ENCODE results near the gene BIRC6.
"Not testable (repeated sequence)": the region's sequence is repeated elsewhere in the genome, so short reads cannot be mapped to it uniquely, and the experiment has no call there.

The BIRC6 gene

DNA sequence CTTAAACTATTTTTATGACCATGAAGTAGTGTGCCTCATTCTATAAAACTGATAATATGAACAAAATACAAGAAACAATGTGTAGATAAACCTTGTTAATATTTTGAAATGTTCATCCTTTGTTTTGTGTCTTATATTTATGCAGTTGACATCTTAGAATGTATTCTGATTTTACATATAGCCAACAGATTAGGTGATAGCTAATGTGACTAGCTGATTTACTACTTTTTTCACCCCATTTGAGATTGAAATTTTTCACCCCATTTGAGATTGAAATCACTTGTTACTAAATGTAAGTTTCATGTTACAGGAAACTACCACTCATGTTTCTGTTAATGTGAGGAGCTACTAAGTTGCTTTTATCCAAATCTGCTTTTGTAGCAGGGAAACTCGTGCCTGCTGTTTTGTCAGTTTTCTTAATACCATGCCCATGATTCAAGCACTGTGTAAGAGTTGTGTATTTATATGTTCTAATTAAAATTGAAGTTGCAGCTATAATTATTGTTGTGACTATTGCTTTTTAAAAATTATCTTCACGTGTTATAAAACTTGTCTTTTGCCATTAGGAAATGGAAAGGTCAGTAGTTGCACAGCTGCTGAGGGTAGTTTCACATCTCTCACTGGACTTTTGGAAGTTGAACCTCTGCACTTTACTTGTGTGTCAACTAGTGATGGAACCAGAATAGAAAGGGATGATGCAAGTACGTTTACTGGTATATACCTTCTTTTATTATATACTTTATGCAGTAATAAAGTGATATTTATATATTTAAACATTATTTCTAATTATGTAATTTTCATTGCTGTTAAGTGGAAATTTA is 96.6 kb downstream of the BIRC6 start:
- no peak for DNase-seq

DNA sequence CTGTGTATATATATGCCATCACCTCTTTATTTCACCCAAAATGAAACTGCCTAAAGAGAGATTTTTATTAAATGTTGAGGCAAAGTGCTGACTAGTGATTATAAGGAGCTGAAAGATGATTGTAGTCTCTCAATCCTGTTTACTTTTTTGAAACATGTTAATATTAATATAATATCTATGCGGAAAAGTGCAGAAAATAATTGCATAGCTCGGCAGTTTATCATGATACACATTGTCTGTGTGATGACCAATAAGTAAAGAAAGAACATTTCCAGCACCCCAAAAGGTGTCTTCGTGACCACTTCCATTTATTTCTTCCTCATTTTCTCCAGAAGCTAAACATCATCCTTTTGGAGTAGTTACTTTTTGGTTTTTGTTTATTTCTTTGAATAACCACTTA is 99.0 kb downstream of the BIRC6 start:
- DNase-seq, result no peak

DNA sequence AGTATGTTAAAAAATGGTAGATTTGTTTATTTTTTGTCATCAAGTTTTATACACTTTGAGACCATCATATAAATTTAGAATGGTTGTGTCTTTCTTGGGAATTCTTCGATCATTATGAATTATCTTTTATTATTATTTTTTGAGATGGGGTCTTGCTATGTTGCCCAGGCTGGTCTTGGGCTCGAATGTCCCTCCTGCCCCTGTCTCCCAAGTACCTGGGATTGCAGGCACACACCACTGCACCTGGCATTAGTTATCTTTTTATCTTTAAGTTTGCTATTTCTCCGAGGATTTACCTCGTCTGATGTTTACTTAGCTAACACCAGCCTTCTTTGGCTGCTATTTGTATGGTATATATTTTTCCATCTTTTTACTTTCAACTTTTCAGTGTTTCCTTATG is 100.0 kb downstream of the BIRC6 start:
- no peak for DNase-seq

DNA sequence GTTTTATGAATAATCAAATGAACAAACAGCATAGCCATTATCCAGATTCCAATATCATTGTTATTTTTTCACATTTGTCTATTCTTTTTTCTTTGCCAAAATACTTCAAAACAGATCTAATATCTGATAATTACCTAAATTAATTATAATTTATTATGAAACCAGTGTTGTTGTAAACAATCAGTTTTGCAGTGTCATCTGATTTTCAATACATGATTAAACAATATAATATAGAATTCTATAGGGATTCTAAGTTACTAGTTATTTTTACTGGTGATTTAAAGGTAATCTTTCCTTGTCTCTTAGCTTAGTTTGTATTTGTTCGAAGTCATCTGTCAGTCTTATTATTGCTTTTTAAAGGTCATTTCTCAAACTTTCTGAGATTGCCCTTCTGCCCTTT is 101.0 kb downstream of the BIRC6 start:
- no peak for DNase-seq

DNA sequence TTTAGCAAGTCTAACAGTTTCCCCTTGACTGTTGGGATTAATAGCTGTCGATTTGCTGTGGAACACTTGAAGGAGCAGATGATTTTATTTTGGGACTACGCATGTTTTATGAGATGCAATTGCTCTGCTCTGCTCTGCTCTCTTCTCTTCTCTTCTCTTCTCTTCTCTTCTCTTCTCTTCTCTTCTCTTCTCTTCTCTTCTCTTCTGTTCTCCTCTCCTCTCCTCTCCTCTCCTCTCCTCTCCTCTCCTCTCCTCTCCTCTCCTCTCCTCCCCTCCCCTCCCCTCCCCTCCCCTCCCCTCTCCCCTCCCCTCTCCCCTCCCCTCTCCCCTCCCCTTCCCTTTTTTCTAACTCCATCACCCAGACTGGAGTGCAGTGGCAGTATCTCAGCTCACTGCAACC is 104.0 kb downstream of the BIRC6 start:
- not testable (repeated sequence) for DNase-seq

DNA sequence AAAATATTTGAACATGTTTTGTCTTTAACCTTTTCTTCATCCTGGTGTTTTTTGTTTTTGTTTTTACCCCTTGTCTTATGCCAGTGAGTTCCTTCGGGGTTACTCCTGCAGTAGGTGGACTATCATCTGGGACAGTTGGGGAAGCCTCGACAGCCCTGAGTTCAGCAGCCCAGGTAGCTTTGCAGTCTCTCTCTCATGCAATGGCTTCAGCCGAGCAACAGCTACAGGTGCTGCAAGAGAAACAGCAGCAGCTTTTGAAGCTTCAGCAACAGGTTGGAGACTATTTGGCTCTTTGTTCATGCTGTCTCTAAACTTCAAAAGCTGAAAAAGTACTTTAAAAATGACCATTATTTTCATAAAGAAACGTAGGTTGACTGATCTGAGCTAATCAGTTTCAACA is 106.3 kb downstream of the BIRC6 start:
- DNase-seq, result no peak

DNA sequence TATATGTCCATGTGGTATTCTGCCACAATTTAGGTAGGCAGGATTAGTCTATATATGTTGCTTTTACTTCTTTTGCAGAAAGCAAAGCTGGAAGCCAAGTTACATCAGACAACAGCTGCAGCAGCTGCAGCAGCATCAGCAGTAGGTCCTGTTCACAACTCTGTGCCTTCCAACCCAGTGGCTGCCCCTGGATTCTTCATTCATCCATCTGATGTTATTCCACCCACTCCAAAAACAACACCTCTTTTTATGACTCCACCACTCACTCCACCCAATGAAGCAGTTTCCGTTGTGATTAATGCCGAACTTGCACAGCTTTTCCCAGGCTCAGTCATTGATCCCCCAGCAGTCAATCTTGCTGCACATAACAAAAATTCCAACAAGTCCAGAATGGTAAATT is 107.6 kb downstream of the BIRC6 start:
- DNase-seq, result no peak

DNA sequence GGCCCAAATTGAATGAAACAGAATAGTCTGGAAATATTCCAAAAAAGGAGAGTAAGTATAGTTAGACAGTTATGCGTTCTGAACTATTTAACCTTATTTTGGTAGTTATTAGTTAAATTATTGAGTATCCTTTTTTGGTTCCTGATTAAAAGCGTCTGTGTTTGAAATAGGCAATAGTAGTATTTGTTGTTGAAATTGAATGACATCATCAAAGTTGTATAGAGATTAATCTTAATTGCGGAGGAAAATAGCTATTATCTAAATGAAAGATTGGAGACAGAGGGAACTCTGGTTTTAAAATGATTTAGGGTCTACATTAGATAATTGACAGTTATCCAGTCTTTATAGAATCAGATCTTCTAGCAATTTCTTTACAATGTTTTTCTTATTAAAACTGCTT is 115.8 kb downstream of the BIRC6 start:
- DNase-seq, result no peak

DNA sequence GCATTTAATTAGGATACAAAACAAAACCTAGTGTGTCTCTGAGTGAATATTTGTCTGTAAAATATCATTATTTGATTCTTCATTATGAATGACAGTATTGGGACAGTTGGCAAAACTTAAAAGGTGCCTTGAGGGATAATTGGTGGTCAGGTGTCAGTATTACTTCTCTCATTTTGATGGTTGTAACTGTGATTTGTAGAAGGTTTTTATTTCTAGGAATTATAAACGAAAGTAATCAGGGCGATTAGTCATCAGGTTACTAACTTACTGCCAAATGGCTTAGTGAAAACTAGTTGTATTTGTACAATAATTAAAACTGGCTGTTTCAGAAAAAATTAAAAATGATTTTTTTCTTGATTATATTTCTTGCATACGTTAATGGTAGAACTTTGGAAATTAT is 117.6 kb downstream of the BIRC6 start:
- DNase-seq, result no peak

DNA sequence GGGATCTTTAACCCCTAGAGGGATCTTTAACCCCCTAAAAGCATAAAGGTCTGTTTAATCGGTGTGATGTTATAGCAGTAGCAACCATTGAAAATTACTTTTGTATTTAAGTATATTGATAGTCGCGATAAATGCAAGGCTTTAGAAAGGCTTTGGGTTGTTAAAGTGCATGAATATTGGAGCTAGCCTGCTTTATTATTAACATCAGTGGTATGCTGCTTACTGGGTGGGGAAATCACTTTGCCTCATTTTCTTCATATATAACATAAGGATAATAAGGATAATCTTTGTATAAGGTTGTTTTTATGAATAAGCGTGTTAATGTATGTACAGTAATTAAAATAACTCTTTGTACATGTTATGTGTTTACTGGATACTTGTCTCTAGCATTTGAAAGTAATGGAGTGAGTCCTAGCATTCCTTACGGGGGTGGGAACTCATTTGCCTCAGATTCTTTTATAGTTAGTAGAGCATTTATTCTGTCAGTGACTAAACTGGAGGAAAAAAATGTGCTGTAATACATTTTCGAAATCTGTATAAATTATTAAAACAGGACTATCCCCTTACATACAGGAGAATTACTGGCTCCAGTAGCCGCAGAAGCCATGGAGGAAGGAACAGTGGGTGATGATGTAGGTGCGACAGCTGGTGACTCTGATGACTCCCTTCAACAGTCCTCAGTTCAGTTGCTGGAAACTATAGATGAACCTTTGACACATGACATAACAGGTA is 122.2 kb downstream of the BIRC6 start:
- DNase-seq, result no peak

DNA sequence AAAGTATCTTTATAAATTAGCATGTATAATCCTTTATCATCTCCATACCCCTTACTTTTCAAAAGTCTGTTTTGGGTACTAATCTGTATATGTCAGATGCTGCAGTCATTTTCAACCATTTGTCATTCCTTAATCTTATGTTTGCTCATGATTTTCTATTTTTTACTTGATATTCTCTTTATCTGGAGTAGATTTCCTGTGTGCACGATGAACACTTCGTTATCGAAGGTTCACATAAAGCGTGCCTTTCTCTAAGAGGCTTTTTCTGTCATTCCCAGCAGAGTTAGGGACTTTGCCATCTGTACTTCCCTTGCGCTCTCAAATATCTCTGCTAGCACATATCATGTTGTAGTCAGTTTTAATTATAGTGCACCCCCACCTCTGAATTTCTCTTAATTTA is 123.2 kb downstream of the BIRC6 start:
- DNase-seq, result no peak

DNA sequence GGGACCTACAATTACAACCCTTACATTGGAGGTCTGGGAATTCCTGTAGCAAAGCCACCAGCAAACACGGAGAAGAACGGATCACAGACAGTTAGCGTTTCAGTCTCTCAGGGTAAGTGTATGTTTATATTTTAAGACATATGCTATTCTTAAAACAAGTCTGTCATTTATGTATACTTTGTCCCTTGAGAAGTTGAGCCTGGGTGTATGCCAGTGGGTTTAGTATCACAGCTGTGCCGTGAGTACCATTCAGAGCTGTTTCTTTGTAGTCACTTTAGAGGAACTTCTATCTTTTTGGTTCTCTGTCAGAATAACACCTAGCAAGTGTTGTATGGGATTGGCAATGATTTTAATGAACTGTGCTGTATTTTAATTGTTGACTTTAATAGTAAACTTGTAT is 125.6 kb downstream of the BIRC6 start:
- DNase-seq, result no peak

DNA sequence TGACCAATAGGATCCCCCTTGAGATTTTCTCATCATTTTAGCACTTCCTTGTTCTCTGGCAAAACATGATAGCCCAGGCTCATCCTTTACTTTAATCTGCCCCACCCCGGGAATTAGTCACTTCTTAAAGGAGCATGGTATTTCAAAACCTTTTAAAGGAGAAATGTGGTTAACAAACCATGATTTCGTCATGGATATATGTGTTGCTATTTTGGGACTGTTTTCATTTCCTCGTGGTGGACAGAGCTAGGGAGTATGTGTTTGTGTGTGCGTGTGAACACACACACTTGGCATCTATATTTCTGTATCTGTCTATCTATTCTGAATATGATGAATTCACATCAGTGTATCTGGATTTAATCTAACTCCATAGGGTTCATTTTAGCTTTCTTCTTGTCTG is 128.1 kb downstream of the BIRC6 start:
- DNase-seq, result no peak

DNA sequence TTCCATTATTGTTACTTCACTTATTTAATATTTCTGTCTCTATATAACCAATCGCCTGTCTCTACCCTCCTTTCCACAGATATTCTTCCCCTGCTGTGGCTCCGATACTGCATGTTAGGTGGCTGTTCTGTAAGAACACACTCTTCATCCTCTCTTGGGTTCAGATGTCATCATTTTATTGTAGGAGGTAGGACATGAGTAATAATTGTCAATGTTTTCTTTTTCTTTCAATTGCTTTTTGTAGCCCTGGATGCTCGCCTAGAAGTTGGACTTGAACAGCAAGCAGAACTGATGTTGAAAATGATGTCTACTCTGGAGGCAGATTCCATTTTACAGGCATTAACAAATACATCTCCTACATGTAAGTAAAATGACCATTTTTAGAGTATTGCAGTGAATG is 128.6 kb downstream of the BIRC6 start:
- DNase-seq, result no peak

DNA sequence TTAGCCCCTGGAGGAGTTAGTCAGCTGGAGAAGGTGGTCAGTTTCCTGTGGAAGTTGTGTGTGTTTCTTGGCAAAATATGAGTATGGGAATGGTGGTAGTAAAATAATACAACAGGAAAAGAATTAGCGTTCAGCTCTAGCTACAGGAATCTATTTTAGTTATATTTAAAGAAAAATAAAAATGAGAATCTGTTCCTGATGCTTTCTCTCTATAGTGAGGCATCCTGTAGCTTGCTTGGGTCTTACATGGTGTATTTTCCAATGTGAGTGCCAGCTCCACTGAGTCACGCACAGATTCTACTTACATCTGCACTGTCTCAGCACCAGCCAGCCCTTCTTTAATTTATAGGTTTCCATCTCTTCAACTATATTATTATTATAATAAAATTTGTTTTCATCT is 132.2 kb downstream of the BIRC6 start:
- no peak for DNase-seq

DNA sequence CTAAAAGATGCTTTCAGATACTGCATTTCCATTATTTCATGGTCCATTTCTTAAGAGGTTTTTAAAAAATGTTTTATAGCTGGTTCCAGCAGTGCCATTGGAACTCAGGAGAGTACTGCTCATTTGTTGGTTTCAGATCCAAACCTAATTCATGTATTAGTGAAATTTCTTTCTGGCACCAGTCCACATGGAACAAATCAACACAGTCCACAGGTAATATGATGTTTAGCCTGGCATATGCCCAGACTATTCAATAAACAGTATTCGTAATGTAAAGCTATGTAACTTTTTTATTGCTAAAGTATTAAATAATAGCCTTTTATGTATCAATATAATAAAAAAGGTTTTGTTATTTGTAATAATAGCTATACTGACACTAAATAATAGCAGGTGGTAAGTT is 134.5 kb downstream of the BIRC6 start:
- DNase-seq, result no peak

DNA sequence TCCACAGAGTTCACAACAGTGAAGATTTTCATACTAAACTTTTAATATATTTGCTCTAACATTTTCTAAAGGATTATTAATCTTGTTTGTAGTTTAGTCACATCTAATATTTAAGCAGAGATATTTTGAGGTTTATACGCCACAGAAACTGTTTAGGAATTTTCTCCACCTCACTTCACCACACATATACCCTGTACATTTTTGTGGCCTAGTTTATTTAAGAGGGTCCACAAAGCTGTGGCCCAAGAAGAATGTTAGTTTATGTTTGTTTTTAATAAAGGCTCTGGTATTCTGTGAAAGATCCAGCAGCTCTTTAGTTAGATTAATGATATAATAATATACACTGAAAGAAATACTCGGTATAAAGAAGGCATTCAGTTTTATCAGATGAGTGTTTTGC is 138.3 kb downstream of the BIRC6 start:
- no peak for DNase-seq

DNA sequence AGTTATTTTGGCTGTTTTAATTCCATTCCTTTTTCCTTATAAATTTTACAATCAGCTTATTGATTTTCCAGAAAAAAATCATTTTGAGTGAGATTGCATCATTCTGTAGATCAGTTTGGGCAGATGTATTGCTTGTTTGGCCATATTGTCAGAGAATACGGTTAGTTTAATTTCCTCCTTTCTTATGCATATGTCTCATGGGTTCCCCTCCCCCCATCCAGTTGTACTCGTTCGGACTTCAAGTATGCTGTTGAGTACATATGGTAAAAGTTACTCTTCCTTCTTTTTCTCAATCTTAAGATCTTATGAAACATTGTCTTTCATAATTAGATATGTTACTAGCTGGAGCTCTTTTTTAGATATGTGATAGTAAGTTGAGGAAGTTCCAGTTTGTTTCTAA is 139.8 kb downstream of the BIRC6 start:
- no peak for DNase-seq

DNA sequence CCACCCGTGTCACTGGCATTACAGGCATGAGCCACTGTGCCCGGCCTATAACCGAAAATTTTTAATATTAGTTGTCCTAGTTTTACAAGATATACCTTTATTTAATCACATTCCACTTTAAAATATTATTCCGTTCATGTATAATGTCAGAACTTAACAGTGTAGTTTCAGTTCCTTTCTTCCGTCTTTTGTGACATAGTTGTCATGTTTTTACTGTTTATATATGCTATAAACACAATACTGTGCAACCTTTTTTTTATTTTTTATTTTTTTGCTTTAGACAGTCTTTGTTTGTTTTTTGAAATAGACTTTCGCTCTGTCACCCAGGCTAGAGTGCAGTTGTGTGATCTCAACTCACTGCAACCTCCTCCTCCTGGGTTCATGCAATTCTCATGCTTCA is 141.5 kb downstream of the BIRC6 start:
- DNase-seq, result no peak

DNA sequence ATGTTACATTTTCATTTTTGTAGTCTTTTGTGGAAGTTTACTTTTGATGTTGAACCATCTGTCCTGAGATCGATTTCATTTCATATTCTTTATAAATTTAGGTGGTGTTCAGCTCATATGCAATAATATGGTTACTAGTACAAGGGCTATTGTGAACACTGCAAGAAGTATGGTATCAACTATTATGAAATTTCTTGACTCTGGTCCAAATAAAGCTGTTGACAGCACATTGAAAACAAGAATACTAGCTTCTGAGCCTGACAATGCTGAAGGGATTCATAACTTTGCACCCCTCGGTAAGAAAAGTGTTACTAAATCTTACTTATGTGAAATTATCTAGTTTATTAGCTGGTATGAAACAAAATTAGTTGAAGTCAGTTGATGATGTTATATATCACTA is 146.1 kb downstream of the BIRC6 start:
- DNase-seq, result no peak

DNA sequence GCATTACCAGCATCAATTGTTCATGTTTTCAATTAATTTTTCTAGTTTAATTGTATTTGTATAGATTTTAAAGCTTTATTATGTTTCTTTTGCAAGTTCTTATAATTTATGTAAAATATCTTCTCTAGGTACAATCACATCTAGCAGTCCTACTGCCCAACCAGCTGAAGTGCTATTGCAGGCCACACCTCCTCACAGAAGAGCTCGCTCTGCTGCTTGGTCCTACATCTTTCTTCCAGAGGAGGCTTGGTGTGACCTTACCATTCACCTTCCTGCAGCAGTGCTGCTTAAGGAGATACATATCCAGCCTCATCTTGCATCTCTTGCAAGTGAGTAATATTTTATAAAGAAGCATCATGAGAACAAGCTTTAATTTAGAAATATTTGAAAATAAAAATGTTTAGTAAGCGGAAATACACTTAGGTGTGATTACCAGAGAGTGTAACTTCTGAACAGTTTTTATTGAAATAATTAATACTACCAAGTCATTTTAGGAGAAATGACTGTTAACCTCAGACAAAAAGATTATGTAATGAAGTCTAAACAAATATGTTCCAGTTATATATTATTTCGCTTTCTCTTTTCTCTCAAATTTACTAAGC is 148.2 kb downstream of the BIRC6 start:
- DNase-seq, result peak; percentile 5

DNA sequence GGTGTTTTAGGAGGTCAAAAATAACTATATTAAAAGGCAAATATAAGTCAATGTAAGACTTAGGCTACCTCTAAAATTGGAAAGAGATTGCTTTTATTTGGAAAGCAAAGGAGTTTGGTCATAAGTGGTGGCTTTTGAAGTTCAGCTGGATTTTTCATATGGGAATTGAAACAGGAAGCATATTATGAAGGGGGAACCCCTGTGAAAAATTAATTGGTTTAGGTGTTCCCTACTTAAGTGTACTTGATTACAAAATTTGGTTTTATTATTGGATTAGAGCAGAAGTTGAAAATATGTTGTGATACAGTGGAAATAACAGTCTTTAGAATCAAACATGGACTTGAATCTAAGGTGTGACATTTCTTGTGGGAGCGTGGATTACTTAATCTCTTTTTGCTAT is 149.6 kb downstream of the BIRC6 start:
- DNase-seq, result no peak

DNA sequence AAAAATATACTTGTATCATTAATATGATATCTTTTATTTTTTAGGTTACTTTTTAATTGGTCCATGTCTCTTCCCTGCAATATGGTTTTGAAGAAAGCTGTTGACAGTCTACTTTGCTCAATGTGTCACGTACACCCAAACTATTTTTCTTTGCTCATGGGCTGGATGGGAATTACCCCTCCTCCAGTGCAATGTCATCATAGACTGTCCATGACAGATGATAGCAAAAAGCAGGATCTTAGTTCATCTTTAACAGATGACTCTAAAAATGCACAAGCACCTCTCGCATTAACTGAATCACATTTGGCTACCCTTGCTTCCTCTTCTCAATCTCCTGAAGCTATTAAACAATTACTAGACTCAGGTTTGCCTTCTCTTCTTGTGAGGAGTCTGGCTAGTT is 158.1 kb downstream of the BIRC6 start:
- no peak for DNase-seq

DNA sequence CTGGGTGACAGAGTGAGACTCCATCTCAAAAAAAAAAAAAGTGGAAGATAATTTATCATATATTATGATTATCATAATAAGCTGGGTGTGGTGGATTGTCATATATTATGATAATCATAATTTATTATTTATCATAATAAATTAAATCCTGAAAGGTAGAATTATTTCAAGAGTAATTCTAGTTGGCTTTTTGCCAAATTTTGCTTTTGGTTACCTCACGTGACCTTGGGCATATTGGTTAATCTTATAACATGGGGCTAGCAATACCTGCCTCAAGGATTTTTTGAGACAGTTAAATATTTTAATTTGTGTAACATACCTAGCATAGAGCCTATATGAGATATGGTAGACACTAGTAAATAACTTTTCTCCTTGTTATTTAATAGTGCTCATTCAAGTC is 159.7 kb downstream of the BIRC6 start:
- peak; percentile 32 for DNase-seq
